ENCODE data around the gene PRR11.

Gene PRR11

GRCh38 chr17:59234631-59235030 lies 79.1 kb downstream of the PRR11 start:
- no peak overlapping the region for H3K4me3 ChIP-seq (ENCODE audit: low read depth, low read length)
- no peak for TF ChIP-seq CTCF (conservative IDR thresholded peaks at IDR 0.05; ENCODE audit: low read depth, low read length)

GRCh38 chr17:59238906-59239305 lies 83.4 kb downstream of the PRR11 start:
- DNase-seq (ENCODE audit: low read depth): no peak
- H3K4me3 ChIP-seq (ENCODE audit: low read depth, low read length): no peak overlapping the region
- TF ChIP-seq CTCF (conservative IDR thresholded peaks at IDR 0.05; ENCODE audit: low read depth, low read length): no peak

More at GRCh38 chr17:59234631-59235030, 79.1 kb downstream of the PRR11 start:
- no peak for DNase-seq (ENCODE audit: low read depth)

GRCh38 chr17:59244081-59244480 lies 88.5 kb downstream of the PRR11 start:
- no peak for TF ChIP-seq CTCF (conservative IDR thresholded peaks at IDR 0.05; ENCODE audit: low read depth, low read length)
- no peak for DNase-seq (ENCODE audit: low read depth)

More at GRCh38 chr17:59244081-59244480, 88.5 kb downstream of the PRR11 start:
- no peak overlapping the region for H3K4me3 ChIP-seq (ENCODE audit: low read depth, low read length)
